ENCODE measurements around the gene PLEKHF1. TPM values are rescaled to one million over a fixed set of nuclear protein-coding genes. Genes with fewer than 3 reads are reported as not detected.
A peak's percentile ranks its signal among the peaks of the same experiment; 100 is the strongest.

The PLEKHF1 gene
- total and polyA plus RNA-seq, 2 experiments from 2014 or later: 10.1 to 25.1 TPM

GRCh38 chr19:29667901-29668341, 2.7 kb downstream of the PLEKHF1 start:
- no peaks in the 10 kb centered on the region; the same call in none of the 2 replicates for H4K20me1 ChIP-seq (replicated peaks; ENCODE audit: insufficient read depth)
- H3K27ac ChIP-seq (ENCODE audit: low read depth): no peak overlapping the region
- no peaks in the 10 kb centered on the region for H3K27me3 ChIP-seq (ENCODE audit: insufficient read depth)
- ATAC-seq (no peak), DNase-seq (ENCODE audit: low spot score) (no peak)
- H3F3A ChIP-seq (replicated peaks; ENCODE audit: low read depth): 0 out of 2 replicates have a peak, but pooled peaks cover 7% of the 10 kb centered on the region
- Mint-ChIP-seq H3K4me1 (peaks cover 38% of the 10 kb centered on the region), H3K27ac (no peak overlapping the region), H3K36me3 (ENCODE audit: low read depth) (peaks cover 14% of the 10 kb centered on the region), H3K4me3 (no peak overlapping the region), H3K9me3 (no peaks in the 10 kb centered on the region), H3K27me3 (ENCODE audit: insufficient read depth, low read depth, poor library complexity) (peaks cover 11% of the 10 kb centered on the region)
- H2AFZ ChIP-seq: no peak overlapping the region
- H3K4me1 ChIP-seq (ENCODE audit: insufficient read depth): peaks cover 10% of the 10 kb centered on the region
- H3K9me2 ChIP-seq (ENCODE audit: insufficient read depth): no peaks in the 10 kb centered on the region; the same call in 1 of the 2 replicates
- H3K36me3 ChIP-seq (ENCODE audit: insufficient read depth): no peaks in the 10 kb centered on the region
- H3K79me2 ChIP-seq (replicated peaks; ENCODE audit: insufficient read depth): peaks cover 52% of the 10 kb centered on the region
- TF ChIP-seq ZNF114 (CRISPR knock-in tag; IDR thresholded peaks at IDR 0.05): no peak
- TF ChIP-seq ETS1 (IDR thresholded peaks at IDR 0.05): no peak
- TF ChIP-seq STAT1 (IDR thresholded peaks at IDR 0.05; ENCODE audit: unreplicated experiment): no peak
- no peak for TF ChIP-seq ZNF462 (CRISPR knock-in tag; IDR thresholded peaks at IDR 0.05)
- no peak for TF ChIP-seq ZNF331 (CRISPR knock-in tag; IDR thresholded peaks at IDR 0.05; ENCODE audit: low read depth)
- no peak for TF ChIP-seq EZH2phosphoT487 (IDR thresholded peaks at IDR 0.05; ENCODE audit: unreplicated experiment)
- no peak for TF ChIP-seq EZH2 (IDR thresholded peaks at IDR 0.05; ENCODE audit: low read depth, unreplicated experiment)
- TF ChIP-seq NANOG (IDR thresholded peaks at IDR 0.05; ENCODE audit: borderline replicate concordance): no peak
- TF ChIP-seq CTCF (conservative IDR thresholded peaks at IDR 0.05; ENCODE audit: low read depth in 2 of 2): no peak
- no peak for TF ChIP-seq CREB1 (CRISPR knock-in tag; IDR thresholded peaks at IDR 0.05; ENCODE audit: low read depth)
- TF ChIP-seq REST (IDR thresholded peaks at IDR 0.05; ENCODE audit: unreplicated experiment): no peak
- TF ChIP-seq JUNB (IDR thresholded peaks at IDR 0.05; ENCODE audit: unreplicated experiment): no peak
- TF ChIP-seq POLR2AphosphoS5 (IDR thresholded peaks at IDR 0.05; ENCODE audit: low read depth): no peak
- H3K4me3 ChIP-seq: no peak overlapping the region
- peak overlapping the region; percentile 89 for H3K4me2 ChIP-seq

All from GM23338 (cell line).